ENCODE results near the gene GNAT2.

DNA sequence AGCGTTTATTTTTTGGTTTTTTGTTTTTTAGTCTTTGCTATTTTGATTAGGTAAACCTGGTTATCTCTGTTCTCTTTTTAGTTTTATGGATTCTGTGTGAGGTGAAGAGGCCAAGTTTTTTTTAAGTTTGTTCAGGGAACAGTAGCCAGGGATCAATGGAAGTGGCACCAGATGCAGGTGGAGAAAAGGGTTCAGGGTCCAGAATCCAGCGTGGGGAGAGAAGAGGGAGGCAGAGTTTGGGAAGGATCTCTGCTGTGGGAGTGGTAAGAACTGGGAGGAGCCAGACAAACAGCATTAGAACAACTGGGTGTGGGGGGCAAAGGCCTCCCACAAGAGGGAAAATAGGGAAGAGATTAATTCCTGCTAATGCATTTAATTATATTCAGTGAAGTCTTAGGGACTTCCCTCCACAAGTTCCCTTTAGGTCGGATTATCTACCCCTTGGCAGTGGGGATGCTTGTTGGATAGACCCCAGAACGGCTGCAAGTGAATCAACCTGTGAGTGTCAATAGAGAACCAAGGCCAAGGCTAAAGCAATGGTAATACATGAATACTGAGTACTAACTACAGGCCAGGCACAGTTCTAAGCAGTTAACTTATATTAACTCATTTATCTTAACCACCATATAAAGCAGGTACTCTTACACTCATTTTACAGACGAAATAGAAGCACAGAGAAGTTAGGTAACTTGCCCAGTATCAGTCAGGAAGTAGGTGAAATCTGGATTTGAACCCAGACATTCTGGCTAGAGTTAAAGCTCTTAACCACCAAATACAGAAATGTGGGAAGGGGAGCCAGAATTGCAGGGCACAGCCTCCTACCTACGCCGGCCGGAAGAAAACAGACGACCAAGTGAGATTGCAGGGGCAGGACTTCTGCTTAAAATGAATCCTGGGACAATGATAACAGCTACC, 498 bp downstream of the GNAT2 start:
- TF ChIP-seq, protein P1, sequence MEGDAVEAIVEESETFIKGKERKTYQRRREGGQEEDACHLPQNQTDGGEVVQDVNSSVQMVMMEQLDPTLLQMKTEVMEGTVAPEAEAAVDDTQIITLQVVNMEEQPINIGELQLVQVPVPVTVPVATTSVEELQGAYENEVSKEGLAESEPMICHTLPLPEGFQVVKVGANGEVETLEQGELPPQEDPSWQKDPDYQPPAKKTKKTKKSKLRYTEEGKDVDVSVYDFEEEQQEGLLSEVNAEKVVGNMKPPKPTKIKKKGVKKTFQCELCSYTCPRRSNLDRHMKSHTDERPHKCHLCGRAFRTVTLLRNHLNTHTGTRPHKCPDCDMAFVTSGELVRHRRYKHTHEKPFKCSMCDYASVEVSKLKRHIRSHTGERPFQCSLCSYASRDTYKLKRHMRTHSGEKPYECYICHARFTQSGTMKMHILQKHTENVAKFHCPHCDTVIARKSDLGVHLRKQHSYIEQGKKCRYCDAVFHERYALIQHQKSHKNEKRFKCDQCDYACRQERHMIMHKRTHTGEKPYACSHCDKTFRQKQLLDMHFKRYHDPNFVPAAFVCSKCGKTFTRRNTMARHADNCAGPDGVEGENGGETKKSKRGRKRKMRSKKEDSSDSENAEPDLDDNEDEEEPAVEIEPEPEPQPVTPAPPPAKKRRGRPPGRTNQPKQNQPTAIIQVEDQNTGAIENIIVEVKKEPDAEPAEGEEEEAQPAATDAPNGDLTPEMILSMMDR (IDR thresholded peaks at IDR 0.05) = no peak
- TF ChIP-seq POLR2A (IDR thresholded peaks at IDR 0.05) (no peak), POLR2AphosphoS5 (IDR thresholded peaks at IDR 0.05) (no peak), EP300 (IDR thresholded peaks at IDR 0.05) (no peak)

All from gastroesophageal sphincter (tissue), 3 donors.